Measurements from ENCODE around the gene TMSB4Y.
A peak's percentile ranks its signal among the peaks of the same experiment; 100 is the strongest.

Gene TMSB4Y

DNA sequence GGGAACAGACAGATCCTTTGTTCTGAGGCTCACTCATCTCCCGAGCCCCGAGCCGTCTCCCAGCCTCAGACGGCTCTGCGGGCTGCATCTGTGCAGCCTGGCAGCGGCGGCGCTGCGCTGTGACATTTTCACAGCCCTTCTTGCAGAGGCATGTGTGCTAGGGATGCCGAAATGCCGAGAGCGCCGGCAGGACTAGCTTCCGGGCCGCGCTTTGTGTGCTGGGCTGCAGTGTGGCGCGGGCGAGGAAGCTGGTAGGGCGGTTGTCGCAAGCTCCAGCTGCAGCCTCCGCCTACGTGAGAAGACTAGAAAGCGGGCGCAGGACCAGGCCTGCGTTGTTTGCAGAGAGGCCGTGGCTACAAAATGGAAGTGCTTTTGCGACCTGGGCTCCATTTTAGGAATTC lies at the start of gene TMSB4Y:
Gene TMSB4Y (plus strand): TSS at position 332 of the 401 bp plus-strand sequence.
- peak; percentile 84 for DNase-seq (ENCODE audit: low read depth)

DNA sequence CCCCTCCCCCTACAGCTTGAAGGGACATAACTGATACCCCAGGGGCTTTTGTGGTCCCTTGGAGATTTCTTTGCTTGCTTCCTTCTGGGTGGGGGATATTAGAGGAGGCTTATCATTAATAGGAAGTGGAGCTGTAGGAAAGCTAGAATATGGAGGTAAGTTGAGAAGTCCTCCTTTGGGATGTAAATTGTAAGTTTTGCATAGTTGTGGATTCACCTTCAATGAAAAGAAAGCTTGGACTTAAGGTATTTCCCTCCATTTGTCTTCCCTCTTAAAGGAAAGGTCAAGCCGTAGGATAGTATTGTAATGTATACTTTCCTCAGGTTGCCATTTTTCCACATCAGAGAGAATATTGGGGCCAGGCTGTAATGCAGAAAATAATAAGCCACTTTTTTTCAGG lies 39.5 kb upstream of the TMSB4Y start:
- no peak for DNase-seq (ENCODE audit: low read depth)

DNA sequence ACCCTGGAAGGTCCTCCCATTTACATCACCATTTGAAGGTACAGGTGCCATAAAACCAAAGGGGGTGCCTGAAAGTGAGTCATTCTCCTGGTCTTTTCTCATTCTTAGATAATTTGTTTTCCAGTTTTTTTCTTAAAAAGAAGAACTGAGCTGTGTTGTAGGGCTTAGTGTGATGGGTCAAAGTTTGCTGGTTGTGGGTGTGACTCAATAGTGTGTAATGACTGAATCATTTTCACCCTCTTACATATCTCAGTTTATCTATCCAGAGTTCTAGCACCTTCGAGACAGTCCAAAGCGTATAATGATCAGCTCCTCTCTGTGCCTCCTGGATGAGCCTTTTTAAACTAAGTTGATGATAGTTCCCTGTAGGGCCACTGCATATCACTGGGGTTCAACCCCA lies 32.6 kb upstream of the TMSB4Y start:
- DNase-seq (ENCODE audit: low read depth): no peak

DNA sequence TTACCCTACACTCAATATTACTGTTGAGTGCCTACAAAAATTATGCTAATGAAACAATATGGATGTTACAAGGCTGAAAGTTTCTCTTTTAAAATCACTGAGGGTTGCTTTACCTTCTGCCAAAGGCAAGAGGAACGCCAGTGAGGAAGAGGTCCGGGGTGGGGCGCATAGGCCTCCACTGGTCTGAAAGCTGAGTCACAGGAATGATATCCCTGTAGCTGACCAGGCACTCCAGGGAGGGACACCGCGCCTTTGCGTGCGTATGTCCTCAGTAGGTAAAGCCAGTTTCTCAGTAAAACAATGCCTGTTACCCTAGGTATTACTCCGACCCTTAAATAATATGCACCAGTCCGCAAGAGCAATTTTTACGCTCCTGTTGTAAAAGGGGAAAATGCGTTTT lies 1.4 kb upstream of the TMSB4Y start:
- DNase-seq (ENCODE audit: low read depth): no peak

DNA sequence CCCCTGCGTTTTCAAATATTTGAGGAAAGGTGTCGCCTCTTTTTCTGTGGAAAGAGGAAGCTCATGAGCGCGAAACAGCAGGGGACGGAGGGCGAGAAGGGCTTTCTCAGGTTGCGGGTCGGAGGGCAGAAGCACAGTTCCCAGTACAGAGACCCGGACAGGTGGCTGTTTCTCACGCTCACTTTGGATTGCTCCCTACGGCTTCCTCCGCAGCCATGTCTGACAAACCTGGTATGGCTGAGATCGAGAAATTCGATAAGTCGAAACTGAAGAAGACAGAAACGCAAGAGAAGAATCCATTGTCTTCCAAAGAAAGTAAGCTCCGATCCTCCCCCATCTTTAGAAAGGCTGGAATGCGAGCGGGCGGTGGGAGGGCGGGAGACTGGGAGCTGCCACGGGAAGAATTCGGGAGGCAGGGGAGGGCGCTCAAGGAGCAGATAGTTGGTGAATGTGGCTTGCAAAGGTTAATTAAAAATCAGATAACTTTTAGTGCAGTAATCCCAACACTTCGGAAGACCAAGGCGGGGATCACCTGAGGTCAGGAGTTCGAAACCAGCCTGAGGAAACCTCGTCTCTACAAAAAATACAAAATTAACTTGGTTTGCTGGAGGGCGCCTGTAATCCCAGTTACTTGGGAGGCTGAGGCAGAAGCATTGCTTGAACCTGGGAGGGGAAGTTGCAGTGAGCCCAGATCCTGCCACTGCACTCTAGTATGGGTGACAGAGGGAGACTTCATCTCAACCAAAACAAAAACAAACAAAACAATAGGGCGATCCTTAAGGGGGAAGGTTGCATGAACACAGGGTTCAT lies 627 bp downstream of the TMSB4Y start:
- DNase-seq (ENCODE audit: low read depth): peak; percentile 51

DNA sequence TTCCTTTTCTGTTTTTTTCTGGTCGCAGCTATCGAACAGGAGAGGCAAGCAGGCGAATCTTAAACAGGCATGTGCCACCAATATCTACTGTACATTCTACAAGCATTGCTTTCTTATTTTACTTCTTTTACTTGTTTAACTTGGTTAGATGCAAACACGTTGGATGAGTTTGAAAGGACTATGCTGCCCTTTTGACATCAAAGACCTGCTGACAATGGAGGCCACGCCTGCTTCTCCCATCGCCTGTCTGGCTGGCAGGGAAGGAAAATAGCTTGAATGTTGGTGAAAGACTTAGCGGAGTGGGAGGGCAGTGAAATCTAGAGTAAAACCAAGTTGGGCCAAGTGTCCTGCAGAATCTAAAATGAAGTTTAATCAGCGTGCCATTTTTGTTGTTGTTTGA lies 1.5 kb downstream of the TMSB4Y start:
- no peak for DNase-seq (ENCODE audit: low read depth)

DNA sequence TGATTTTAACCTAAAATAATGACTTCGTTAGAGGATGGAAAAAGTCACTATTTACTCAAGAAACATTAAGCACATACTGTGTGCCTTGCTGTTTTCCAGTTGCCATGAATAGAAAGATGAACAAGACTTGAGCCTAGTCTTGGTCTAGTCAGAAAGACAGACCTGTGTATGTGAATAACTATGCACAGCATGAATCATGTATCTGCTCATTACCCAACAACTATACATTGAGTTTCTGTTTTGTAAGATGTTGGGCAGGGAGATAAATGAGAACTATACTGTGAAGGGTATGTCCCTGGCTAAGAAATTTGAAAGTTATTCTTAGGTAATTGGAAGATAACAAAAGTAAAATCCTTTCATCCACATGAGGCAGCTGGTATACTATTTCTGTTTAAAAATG lies 4.3 kb downstream of the TMSB4Y start:
- no peak for DNase-seq (ENCODE audit: low read depth)

DNA sequence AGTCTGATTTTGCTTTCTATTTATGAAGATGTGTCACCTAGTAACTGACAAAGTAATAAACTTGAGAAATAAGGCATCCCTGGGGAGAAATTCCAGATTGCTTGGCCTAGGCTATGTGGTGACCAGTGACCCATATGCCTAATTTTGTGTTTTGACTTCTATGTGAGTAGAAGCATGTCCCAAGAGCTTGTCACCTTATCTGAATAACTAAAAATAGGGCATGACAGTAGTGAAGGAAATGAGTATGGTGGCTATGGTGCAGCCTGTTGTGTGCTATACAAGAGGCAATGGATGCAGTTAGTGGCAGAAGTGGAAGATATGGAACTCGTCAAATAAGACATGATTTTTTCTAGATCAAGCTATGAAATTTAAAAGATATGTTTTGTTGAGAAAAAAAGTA lies 15.3 kb downstream of the TMSB4Y start:
- no peak for DNase-seq (ENCODE audit: low read depth)

DNA sequence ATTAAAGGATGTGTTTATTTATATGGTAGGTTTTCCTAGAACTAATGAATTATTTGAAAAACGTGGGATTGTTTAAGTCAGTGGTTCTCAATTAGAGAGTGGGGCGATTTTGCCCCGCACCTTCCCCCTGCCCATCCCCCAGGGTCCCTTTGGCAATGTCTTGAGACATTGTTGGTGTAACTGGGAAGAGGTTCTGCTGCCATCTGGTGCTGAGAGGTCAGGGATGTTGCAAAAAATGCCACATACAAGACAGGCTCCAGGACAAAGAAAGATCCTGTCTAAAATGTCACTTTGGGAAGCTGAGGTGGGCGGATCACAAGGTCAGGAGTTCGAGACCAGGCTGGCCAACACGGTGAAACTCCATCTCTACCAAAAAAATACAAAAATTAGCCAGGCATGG lies 25.8 kb downstream of the TMSB4Y start:
- peak; percentile 5 for DNase-seq (ENCODE audit: low read depth)

DNA sequence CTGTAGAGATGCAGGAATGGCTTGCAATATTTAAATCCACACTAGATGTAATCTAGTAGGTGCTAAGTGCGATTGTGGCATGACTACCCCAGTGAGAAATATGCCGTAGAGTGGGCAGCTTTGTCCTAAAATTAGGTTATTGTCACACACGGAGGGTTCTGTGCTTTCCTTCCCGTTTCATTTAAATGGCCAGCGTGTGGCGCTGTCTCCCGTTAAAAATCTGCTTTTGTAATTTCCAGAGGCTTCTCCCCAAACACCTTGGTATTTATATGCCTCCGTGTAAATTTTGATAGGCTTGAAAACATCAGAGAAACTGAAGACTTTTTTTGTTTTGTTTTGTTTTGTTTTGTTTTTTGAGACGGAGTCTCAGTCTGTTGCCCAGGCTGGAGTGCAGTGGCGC lies 34.9 kb downstream of the TMSB4Y start:
- peak; percentile 24 for DNase-seq (ENCODE audit: low read depth)

DNA sequence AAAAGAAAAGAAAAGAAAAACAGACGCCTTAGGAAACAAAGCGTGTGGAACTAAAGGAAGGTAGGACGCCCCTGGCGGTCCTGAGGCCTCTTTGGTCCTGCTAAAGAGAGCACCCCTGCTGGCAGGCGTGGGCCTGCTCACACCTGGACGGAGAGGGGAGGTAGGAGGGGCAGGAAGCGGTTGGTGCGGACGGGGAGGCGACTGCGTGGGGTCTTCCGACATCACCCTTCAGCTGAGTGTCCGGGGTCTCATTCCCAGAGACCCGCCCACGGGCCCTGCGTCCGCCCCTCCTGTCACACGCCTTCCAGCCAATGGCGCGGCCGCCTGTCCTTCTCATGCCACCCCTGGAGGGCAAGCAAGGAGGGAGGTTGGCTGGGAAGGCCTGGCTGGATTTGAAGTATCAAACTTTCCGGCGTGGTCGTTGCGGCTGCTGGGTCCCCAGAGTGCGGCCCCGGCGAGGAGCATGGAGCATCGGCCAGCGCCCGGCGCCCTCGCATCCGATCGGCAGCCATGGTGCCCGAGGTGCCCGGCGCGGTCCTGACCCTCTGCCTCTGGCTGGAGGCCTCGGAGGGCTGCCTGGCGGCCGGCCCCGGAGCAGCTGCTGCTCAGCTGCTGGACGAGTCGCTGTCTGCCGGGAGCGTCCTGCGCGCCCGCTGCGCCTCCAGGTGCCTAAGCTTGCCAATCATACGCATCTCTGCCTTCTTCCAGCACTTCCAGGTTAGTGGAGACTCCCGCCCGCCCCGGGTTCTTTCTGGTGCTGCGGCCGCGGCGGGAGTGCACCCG lies 47.8 kb downstream of the TMSB4Y start:
- DNase-seq (ENCODE audit: low read depth): no peak

DNA sequence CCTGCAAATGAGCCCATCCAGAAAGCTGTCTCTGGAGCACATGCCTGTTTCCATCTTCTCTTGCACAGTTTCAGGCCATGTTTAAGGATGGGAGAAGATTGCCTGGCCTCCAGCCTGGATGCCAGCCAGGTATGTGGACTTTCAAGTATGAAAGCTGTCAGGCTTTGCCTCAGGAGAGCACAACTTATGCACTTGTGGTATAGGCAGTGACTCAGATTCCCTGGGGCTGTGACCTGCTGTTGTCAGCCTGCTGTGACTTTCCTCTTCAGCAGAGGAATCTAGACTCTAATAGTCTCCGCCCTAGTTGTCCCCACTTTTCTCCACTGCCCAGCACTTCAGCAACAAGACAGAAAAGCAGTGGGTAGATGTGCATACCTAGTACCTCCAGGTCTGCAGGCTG lies 51.0 kb downstream of the TMSB4Y start:
- DNase-seq (ENCODE audit: low read depth): peak; percentile 3

Data from EH (cell line).